Left colon (tissue), 2 donors: ENCODE results near the gene PLSCR5. TPM values are rescaled to one million over a fixed set of nuclear protein-coding genes. Genes with fewer than 3 reads are reported as not detected.
A peak's percentile ranks its signal among the peaks of the same experiment; 100 is the strongest.

Experiments
- ATAC-seq: fragments of 200-7000 bp; cut with Tn5 transposase; one replicate; pipeline ENCODE4 v1.9.1; 2020; ENCODE audit warnings: mild to moderate bottlenecking, moderate library complexity
- DNase-seq, 2 donors: peaks; one replicate each; pipeline ENCODE4 v3.0.0-alpha.2; 2020
- intact Hi-C, 2 donors: fragments of 100-400 bp; cut with DNase I in 1 of 2; cut with micrococcal nuclease in 1 of 2; formaldehyde crosslinking; loops; one replicate each; pipeline versions ENCODE4 v1.11.2 to v1.14.0; 2022; cut with DNase I, micrococcal nuclease
- long read RNA-seq: library from polyadenylated mRNA; unstranded; transcript quantifications from one replicate; pipeline ENCODE4 v2.0.0, GENCODE V29; 2021
- total RNA-seq, 2 donors: library from RNA; stranded (reverse); fragmentation: NEBNext Ultra II Directional; extraction: Animal tissue kit (Norgen Biotek cat#: 25700); gene quantifications; one replicate each; pipeline ENCODE4 v1.2.1, GENCODE V29; 2021
- donor health status: DM: no; HTN: no; CAD: no.
- donor health status: DM: yes; HTN: yes; CAD: no.

PLSCR5 gene, protein sequence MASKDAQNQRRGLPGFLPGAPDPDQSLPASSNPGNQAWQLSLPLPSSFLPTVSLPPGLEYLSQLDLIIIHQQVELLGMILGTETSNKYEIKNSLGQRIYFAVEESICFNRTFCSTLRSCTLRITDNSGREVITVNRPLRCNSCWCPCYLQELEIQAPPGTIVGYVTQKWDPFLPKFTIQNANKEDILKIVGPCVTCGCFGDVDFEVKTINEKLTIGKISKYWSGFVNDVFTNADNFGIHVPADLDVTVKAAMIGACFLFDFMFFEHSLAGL
- total RNA-seq, result not detected
- long read RNA-seq, result 0 reads

GRCh38 chr3:146605106-146605505 lies at the start of gene PLSCR5:
Gene PLSCR5 (minus strand): TSS chr3:146605346. CDS start chr3:146605212, 134 bp downstream.
- ATAC-seq (no peak), DNase-seq (no peak)
- intact Hi-C loops, result no loop called here

DNA sequence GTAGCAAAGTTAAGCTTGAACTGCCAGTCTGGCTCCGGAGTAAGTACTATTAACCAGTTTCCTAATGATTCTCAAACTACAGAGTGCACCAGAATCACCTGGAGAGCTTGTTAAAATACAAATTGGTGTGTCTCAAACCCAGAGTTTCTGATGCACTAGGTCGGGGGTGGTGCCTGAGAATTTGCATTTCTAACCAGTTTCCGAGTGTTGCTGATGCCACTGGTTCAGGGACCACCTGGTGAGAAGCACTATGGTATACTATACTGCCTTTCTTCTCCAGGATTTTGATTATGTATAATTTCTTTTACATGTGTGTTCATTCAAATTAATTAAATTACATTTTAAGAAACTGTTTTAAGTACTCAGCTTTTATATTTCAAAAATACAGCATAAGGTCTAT lies 48.8 kb upstream of the PLSCR5 start:
- no peak for ATAC-seq
- intact Hi-C loops, result no loop called here
- DNase-seq, result no peak

DNA sequence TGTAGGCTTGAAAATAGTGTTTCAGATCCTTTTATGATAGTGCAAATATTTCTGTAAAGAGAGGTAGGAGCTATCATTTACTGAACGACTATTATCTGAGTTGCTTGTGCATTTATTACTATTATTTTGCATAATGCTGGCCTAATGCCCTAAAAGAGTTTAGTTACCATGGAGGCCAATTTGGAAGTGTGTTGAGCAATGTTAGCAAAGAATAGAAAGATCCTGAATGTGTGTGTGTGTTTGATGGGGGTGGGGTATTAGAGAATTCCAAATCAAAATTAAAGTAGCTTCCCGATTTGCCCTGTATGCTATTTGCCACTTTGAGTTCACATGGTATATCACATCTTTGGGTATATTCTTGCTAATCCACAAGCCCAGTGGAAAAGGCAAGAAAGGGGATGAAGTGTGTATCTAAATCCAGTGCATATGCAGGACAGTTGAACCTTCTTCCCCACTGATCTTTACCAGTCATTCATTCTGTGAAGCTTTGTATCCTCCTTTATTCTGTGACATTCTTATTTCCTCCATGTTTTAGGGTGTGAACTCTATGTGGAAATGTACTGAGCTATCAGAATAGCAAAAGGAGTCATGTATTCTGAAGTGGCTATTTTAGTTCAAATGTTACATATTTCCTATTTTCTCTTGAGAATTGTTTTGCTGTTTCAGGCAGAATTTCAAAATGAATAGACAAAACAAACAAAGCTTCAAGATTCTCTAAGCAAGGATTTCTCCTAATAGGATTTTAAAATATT lies 45.7 kb upstream of the PLSCR5 start:
- intact Hi-C loops, result no loop called here
- DNase-seq, result no peak
- ATAC-seq, result no peak

DNA sequence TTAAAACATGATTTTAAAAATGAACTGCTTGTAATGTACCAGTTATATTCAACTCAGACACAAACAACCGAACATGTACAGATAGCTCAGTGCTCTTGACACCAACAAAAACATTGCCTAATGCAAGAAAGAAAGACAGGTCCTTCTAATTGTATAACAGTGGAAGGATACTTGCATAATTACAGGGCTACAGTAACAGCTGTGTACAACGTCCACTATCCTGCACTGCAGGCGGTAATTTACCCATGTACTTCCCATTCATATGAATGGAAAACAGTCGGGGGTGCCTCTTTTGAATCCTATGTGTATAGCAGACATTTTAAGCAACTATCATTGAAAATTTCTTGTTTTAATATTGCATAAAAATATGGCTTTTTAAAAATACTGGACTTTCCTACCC lies 41.1 kb upstream of the PLSCR5 start:
- ATAC-seq (no peak), DNase-seq (no peak)
- intact Hi-C loops, result no loop called here

GRCh38 chr3:146640955-146641867 lies 36.1 kb upstream of the PLSCR5 start:
- ATAC-seq (peak; percentile 42), DNase-seq (no peak)
- intact Hi-C loops, result loop anchor here in 1 of 2 donors (5.0 kb wide), 1 partner anchor 54 kb away; no protein-coding TSS in a partner anchor

DNA sequence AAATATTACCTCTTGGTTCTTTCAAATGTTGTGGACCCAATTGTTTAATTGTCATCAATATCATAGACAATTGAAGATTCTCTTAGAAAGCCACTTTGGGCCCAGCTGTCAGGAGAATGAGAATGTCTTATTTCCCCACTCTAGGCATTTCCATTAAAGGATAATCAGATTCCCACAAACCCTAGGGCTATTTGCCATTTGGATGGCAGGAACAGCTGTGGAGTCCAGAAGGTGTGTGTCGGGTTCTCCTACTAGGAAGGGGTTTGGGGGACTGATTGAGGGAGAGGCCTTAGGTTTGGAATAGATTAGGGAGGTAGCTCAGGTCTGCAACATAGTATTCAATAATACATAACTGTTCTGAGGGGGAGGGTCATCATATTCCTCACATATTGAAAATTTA lies 35.2 kb upstream of the PLSCR5 start:
- intact Hi-C loops, result loop anchor here in 1 of 2 donors (5.0 kb wide), 1 partner anchor 53 kb away; no protein-coding TSS in a partner anchor
- no peak for ATAC-seq
- no peak for DNase-seq

DNA sequence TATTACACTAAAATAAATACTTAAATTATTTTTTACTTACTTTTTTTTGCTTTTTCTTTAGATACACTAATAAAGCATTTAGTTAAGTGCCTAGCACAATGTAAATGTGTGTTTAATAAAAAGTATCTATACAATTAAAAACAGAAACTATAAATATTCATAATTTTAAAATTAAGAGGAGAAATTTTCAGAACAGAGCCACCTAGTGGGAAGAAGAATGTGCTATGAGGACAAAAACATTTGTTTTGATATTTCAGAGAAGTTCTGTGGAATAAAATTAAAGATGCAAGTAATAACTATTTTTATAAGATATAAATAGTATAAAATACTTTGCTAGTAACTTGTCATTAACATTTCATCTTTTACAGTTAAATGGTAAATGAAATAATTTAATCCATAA lies 33.6 kb upstream of the PLSCR5 start:
- ATAC-seq (no peak), DNase-seq (no peak)
- intact Hi-C loops, result no loop called here

DNA sequence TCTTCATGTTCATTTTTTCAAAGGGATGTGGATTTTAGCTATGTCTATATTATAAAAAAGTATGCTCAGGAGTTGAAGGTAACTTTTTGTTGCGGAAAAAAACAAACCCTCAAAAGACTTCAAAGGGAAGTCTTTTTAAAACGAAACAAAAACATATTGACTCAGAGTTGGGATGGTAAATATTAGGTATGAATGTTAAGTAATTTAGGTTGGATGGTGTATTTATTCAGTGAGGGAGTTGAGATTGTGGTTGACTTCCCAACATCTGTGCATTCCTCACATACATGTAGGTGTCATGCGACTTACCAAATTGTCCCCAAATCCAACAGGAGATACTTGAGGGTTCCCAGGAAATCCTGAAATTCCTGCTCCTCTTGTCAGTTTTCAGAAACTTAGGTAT lies 32.7 kb upstream of the PLSCR5 start:
- intact Hi-C loops, result no loop called here
- ATAC-seq, result no peak
- DNase-seq, result no peak

DNA sequence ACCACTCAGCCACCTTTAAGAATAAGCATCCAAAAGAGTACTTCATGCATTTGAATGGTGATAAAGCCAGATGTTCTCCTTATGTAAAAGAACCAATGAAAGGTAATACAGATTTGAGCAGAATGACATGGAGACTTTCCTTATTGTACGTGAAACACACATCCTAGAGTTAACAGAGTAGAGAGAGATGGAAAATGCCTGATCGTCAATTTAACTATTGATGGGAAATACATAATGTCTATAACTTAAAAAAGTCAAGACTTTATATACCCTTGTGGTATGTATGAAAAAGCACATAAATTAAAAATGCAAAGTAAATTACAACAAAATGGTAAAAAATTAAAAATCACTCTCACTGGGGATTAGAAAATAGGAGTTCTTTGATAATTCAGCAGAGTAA lies 31.7 kb upstream of the PLSCR5 start:
- DNase-seq (no peak), ATAC-seq (no peak)
- intact Hi-C loops, result no loop called here

- ATAC-seq, result no peak
- DNase-seq, result no peak
- intact Hi-C loops, result no loop called here
Observed at GRCh38 chr3:146634346-146634745, 29.2 kb upstream of the PLSCR5 start.

DNA sequence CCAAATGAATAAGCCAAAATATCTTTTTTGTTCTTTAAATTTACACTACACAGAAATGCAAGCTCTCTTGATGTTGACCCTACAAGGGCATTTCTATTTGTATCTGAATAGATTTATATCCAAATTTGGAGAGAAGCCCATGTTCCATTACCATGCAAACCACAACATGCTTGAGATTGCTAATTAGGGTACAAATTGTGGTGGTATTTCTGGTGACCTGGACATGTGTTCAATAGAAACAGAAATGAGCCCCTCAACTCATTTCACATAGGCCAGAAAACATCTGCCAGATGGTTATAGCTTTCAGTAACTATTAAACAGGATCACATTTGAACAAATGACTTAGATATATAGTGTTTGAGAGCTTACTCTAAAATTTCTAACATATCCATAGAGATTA lies 23.5 kb upstream of the PLSCR5 start:
- ATAC-seq (no peak), DNase-seq (no peak)
- intact Hi-C loops, result no loop called here

GRCh38 chr3:146626403-146627122 lies 21.4 kb upstream of the PLSCR5 start:
- DNase-seq (no peak), ATAC-seq (no peak)
- intact Hi-C loops, result no loop called here

DNA sequence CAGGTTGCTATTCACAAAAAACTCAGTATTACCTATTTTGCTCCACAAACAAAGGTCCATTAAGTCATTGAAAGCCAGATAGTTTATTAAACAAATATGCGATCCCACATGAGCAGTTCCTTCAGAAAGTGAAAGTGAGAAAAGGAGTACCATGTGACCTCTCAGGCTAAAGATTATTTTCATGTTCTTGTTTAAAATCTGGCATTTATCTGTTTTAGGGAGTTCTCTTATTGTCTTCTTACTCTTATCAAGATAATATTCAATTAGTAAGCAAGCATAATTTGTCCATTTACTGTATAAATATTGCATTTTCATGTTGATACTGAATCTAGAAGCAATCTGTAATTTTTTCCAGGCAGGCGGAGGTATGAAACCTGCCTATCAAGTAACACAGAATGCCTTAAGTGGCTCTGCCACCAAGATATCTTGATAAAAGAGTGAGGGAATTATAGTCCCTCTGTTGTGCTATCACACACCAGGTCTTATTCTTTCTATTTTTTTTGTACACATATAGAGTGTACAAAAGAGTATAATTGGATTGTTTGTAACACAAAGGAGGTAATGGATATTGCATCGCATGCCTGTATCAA lies 20.1 kb upstream of the PLSCR5 start:
- intact Hi-C loops, result no loop called here
- ATAC-seq, result peak; percentile 66
- DNase-seq, result no peak

GRCh38 chr3:146621723-146622122 lies 16.6 kb upstream of the PLSCR5 start:
- no peak for ATAC-seq
- intact Hi-C loops, result no loop called here
- no peak for DNase-seq

DNA sequence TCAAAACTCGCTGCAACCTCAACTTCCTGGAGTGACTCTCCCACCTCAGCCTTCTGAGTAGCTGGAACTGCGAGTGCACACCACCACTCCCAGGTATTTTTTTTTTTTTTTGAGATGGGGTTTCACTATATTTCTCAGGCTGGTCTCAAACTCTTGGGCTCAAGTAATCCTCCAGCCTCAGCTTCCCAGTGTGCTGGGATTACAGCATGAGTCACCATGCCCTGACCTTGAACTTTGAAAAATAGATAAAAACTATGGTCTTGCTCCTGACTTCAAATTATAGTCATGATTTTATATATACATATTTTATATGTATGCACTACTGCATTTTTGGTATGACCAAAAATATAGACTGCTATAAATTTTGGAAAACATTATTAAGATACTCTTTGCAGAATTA lies 6.9 kb upstream of the PLSCR5 start:
- ATAC-seq, result no peak
- intact Hi-C loops, result no loop called here
- DNase-seq, result no peak

- DNase-seq, result no peak
- intact Hi-C loops, result no loop called here
- ATAC-seq, result no peak
Observed at GRCh38 chr3:146611096-146611495, 6.0 kb upstream of the PLSCR5 start.

GRCh38 chr3:146598535-146598934 lies 6.6 kb downstream of the PLSCR5 start:
- ATAC-seq (no peak), DNase-seq (no peak)
- intact Hi-C loops, result no loop called here

GRCh38 chr3:146594843-146595482 lies 10.2 kb downstream of the PLSCR5 start:
- no peak for ATAC-seq
- peak in 1 of 2 donors; percentile 3 for DNase-seq
- intact Hi-C loops, result no loop called here
